Measurements from ENCODE around the gene TRIP13. TPM values are rescaled to one million over a fixed set of nuclear protein-coding genes. Genes with fewer than 3 reads are reported as not detected.
"Not testable (repeated sequence)": the region's sequence is repeated elsewhere in the genome, so short reads cannot be mapped to it uniquely, and the experiment has no call there.

TRIP13 gene
- total RNA-seq, 2 donors from 2014 or later: 21.9 to 32.4 TPM

DNA sequence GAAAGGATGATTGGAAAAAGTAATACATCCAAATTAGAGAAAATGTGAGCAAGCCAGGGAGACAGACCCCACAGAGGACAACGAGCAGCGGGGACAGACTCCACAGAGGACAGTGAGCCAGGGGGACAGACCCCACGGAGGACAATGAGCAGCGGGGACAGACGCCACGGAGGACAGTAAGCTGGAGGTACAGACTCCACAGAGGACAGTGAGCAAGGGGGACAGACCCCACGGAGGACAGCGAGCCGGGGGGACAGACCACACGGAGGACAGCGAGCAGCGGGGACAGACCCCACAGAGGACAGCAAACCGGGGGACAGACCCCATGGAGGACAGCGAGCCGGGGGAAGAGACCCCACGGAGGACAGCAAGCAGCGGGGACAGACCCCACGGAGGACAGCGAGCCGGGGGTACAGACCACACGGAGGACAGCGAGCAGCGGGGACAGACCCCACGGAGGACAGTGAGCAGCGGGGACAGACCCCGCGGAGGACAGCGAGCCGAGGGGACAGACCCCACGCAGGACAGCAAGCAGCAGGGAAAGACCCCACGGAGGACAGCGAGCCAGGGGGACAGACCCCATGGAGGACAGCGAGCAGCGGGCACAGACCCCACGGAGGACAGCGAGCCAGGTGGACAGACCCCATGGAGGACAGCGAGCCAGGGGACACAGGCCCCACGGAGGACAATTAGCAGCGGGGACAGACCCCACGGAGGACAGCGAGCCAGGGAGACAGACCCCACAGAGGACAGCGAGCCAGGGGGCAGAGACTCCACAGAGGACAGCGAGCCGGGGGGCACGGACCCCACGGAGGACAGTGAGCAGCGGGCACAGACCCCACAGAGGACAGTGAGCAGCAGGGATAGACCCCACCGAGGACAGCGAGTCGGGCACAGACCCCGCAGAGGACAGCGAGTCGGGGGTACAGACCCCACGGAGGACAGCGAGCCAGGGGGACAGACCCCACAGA, 40.0 kb upstream of the TRIP13 start:
- no peaks in the 10 kb centered on the region for H3K27me3 Mint-ChIP-seq (ENCODE audit: insufficient read depth)
- no peaks in the 10 kb centered on the region for H3K4me1 Mint-ChIP-seq
- Histone ChIP-seq H3K4me1 (ENCODE audit: control insufficient read depth, insufficient read depth, low read length) (no peaks in the 10 kb centered on the region), H3K9ac (ENCODE audit: extremely low read depth, low read length, poor library complexity, severe bottlenecking) (no peak overlapping the region), H3K27me3 (ENCODE audit: control insufficient read depth, insufficient read depth, low read length, poor library complexity, severe bottlenecking) (no peaks in the 10 kb centered on the region), H3K4me3 (ENCODE audit: low read length) (no peak overlapping the region), H3K9me3 (ENCODE audit: control insufficient read depth, low read length) (no peaks in the 10 kb centered on the region), H3K36me3 (ENCODE audit: control insufficient read depth, insufficient read depth, low read length) (no peaks in the 10 kb centered on the region), H3K27ac (ENCODE audit: low read depth, low read length) (no peak overlapping the region)
- no peak for DNase-seq
- H3K36me3 Mint-ChIP-seq (ENCODE audit: low read depth): peaks cover 2% of the 10 kb centered on the region
- H3K27ac Mint-ChIP-seq: no peak overlapping the region
- no peaks in the 10 kb centered on the region for H3K9me3 Mint-ChIP-seq
- no peak overlapping the region for H3K4me3 Mint-ChIP-seq
- WGBS, 2 experiments (ENCODE audit: insufficient coverage in 1 of 2, insufficient read length in 1 of 2): 93 to 94% methylated on average over 55 of the region's 55 CpGs
- no peak for TF ChIP-seq CTCF (conservative IDR thresholded peaks at IDR 0.05)

DNA sequence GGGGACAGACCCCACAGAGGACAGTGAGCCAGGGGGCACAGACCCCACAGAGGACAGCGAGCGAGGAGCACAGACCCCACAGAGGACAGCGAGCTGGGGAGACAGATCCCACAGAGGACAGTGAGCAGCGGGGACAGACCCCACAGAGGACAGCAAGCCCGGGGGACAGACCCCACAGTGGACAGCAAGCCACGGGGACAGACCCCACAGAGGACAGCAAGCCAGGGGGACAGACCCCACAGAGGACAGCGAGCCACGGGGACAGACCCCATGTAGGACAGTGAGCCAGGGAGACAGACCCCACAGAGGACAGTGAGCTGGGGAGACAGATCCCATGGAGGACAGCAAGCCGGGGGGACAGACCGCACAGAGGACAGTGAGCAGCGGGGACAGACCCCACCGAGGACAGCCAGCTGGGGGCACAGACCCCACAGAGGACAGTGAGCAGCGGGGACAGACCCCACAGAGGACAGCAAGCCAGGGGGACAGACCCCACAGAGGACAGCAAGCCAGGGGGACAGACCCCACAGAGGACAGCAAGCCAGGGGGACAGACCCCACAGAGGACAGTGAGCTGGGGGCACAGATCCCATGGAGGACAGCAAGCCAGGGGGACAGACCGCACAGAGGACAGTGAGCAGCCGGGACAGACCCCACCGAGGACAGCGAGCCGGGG, 39.1 kb upstream of the TRIP13 start:
- not testable (repeated sequence) for H3K27ac Mint-ChIP-seq; H3K9ac ChIP-seq (ENCODE audit: extremely low read depth, low read length, poor library complexity, severe bottlenecking); H3K4me3 Mint-ChIP-seq; H3K9me3 ChIP-seq (ENCODE audit: control insufficient read depth, low read length); H3K9me3 Mint-ChIP-seq; H3K36me3 Mint-ChIP-seq (ENCODE audit: low read depth); H3K4me3 ChIP-seq (ENCODE audit: low read length); H3K36me3 ChIP-seq (ENCODE audit: control insufficient read depth, insufficient read depth, low read length); H3K4me1 Mint-ChIP-seq; H3K27me3 ChIP-seq (ENCODE audit: control insufficient read depth, insufficient read depth, low read length, poor library complexity, severe bottlenecking); DNase-seq; H3K4me1 ChIP-seq (ENCODE audit: control insufficient read depth, insufficient read depth, low read length); H3K27me3 Mint-ChIP-seq (ENCODE audit: insufficient read depth); H3K27ac ChIP-seq (ENCODE audit: low read depth, low read length)
- WGBS, 2 experiments (ENCODE audit: insufficient coverage in 1 of 2, insufficient read length in 1 of 2): 88 to 95% methylated on average over 12 to 18 of the region's 18 CpGs

DNA sequence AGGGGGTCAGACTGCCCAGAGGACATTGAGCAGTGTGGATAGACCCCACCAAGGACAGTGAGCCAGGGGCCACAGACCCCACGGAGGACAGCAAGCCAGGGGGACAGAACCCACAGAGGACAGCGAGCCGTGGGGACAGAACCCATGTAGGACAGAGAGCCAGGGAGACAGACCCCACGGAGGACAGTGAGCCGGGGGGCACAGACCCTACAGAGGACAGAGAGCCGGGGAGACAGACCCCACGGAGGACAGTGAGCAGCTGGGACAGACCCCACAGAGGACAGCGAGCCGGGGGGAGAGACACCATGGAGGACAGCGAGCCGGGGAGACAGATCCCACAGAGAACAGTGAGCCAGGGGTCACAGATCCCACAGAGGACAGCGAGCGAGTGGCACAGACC, 38.5 kb upstream of the TRIP13 start:
- no peak for TF ChIP-seq CTCF (conservative IDR thresholded peaks at IDR 0.05)
- no peaks in the 10 kb centered on the region for H3K36me3 ChIP-seq (ENCODE audit: control insufficient read depth, insufficient read depth, low read length)
- Mint-ChIP-seq H3K9me3 (no peaks in the 10 kb centered on the region), H3K4me1 (peaks cover 4% of the 10 kb centered on the region), H3K27ac (no peak overlapping the region), H3K36me3 (ENCODE audit: low read depth) (peaks cover 1% of the 10 kb centered on the region), H3K27me3 (ENCODE audit: insufficient read depth) (no peaks in the 10 kb centered on the region), H3K4me3 (no peak overlapping the region)
- no peaks in the 10 kb centered on the region for H3K9me3 ChIP-seq (ENCODE audit: control insufficient read depth, low read length)
- H3K27ac ChIP-seq (ENCODE audit: low read depth, low read length): no peak overlapping the region
- H3K27me3 ChIP-seq (ENCODE audit: control insufficient read depth, insufficient read depth, low read length, poor library complexity, severe bottlenecking): no peaks in the 10 kb centered on the region
- DNase-seq: no peak
- H3K4me1 ChIP-seq (ENCODE audit: control insufficient read depth, insufficient read depth, low read length): no peaks in the 10 kb centered on the region
- no peak overlapping the region for H3K4me3 ChIP-seq (ENCODE audit: low read length)
- WGBS, 2 experiments (ENCODE audit: insufficient coverage in 1 of 2, insufficient read length in 1 of 2): 90 to 95% methylated on average over 13 of the region's 13 CpGs
- no peak overlapping the region for H3K9ac ChIP-seq (ENCODE audit: extremely low read depth, low read length, poor library complexity, severe bottlenecking)
